HepG2 (cell line): ENCODE results near the gene MEF2D. TPM values are rescaled to one million over a fixed set of nuclear protein-coding genes. Genes with fewer than 3 reads are reported as not detected.

ENCODE experiments used
- ATAC-seq: fragments of 200-7000 bp; cut with Tn5 transposase; 3 replicates; pipeline ENCODE4 v1.9.1; 2020; ENCODE audit warnings: mild to moderate bottlenecking, moderate library complexity
- BruUV-seq: library from RNA; stranded (reverse); fragments of 400-500 nt; replicated peaks from 2 replicates; lab custom pipeline; 2021; lab: Mats Ljungman, UMichigan
- CTCF ChIA-PET: fragments of 300-600 bp; formaldehyde crosslinking; extraction: SDS; loops from one replicate; lab custom pipeline; 2021; ENCODE audit warnings: low total read pairs, inconsistent platforms, low intra/inter-chr PET ratio; lab: Yijun Ruan, JAX
- POLR2A ChIA-PET: fragments of 350-600 bp; sonication (Branson Sonifier 250); formaldehyde crosslinking; loops from one replicate; lab custom pipeline; 2020; ENCODE audit warnings: antibody characterized with exemption, inconsistent platforms; lab: Yijun Ruan, JAX
- DNase-seq: peaks from one replicate; pipeline ENCODE4 v3.0.0-alpha.2; 2015; ENCODE audit warnings: low spot score
- FAIRE-seq: peaks from 3 replicates; lab custom pipeline; 2011; peaks lifted over from hg19 to GRCh38; lab: Jason Lieb, UNC
- H2AFZ ChIP-seq: one replicate; pipeline ENCODE4 v1.6.1; 2011; ENCODE audit warnings: low read length, inconsistent platforms
- H3K27ac ChIP-seq: fragments of 300-600 bp; 3 replicates; pipeline ENCODE4 v1.8.0; 2011; ENCODE audit warnings: mixed run types, mild to moderate bottlenecking, mixed read lengths, low read length, inconsistent platforms; ENCODE audit not compliant: insufficient read depth; ENCODE audit errors: extremely low read length
- H3K27me3 ChIP-seq, 2 experiments: fragments of 200-600 bp in 1 of 2; 2 replicates in 1 of 2; 3 replicates in 1 of 2; pipeline versions ENCODE4 v1.6.0 to v1.8.0; 2011; ENCODE audit warnings: low read length in 2 of 2, mild to moderate bottlenecking in 2 of 2, moderate library complexity in 2 of 2, inconsistent platforms in 1 of 2; ENCODE audit not compliant: insufficient read depth in 2 of 2, control insufficient read depth in 1 of 2
- H3K36me3 ChIP-seq, 2 experiments: fragments of 200-600 bp in 1 of 2; replicated peaks in 1 of 2; 2 replicates in 1 of 2; 3 replicates in 1 of 2; pipeline versions ENCODE4 v1.5.1 to v1.8.0; 2011; ENCODE audit warnings: low read length in 2 of 2, inconsistent platforms in 1 of 2; ENCODE audit not compliant: insufficient read depth in 2 of 2, control insufficient read depth in 1 of 2
- H3K4me1 ChIP-seq: 2 replicates; pipeline ENCODE4 v1.5.1; 2012; ENCODE audit warnings: low read length, inconsistent platforms; ENCODE audit not compliant: insufficient read depth
- H3K4me2 ChIP-seq: 2 replicates; pipeline ENCODE4 v1.6.0; 2011; ENCODE audit warnings: low read depth, low read length, inconsistent platforms
- H3K4me3 ChIP-seq, 3 experiments: fragments of 200-600 bp in 1 of 3; sonication (generic), shearing (Covaris generic) in 1 of 3; replicated peaks in 1 of 3; 2 replicates each; pipeline ENCODE4 v1.5.1; 2011 to 2016; ENCODE audit warnings: low read length in 3 of 3, inconsistent platforms in 2 of 3, low read depth in 2 of 3, mild to moderate bottlenecking in 2 of 3, control low read depth in 1 of 3, mixed read lengths in 1 of 3; ENCODE audit not compliant: insufficient read depth in 1 of 3
- H3K79me2 ChIP-seq: one replicate; pipeline ENCODE4 v1.6.1; 2011; ENCODE audit warnings: low read length, inconsistent platforms; ENCODE audit not compliant: insufficient read depth
- H3K9ac ChIP-seq: 2 replicates; pipeline ENCODE4 v1.6.0; 2011; ENCODE audit warnings: mild to moderate bottlenecking, low read depth, low read length, inconsistent platforms; ENCODE audit not compliant: insufficient read depth
- H3K9me3 ChIP-seq: 2 replicates; pipeline ENCODE4 v1.5.1; 2012; ENCODE audit warnings: mild to moderate bottlenecking, low read length
- H4K20me1 ChIP-seq: 2 replicates; pipeline ENCODE4 v1.6.0; 2011; ENCODE audit warnings: inconsistent platforms, mild to moderate bottlenecking, low read length, moderate library complexity; ENCODE audit not compliant: insufficient read depth
- ATF7-NPFF ChIP-seq: sonication (generic); formaldehyde crosslinking; IDR thresholded peaks from 2 replicates; pipeline ENCODE4 v1.8.1; 2023; ENCODE audit warnings: mild to moderate bottlenecking, low read depth, missing genetic modification reagents, moderate library complexity
- ETV5 ChIP-seq: IDR thresholded peaks from 2 replicates; pipeline ENCODE4 v1.6.1; 2018; ENCODE audit warnings: missing biosample characterization, missing genetic modification reagents, inconsistent platforms, borderline replicate concordance
- GATA4 ChIP-seq: sonication (generic); IDR thresholded peaks from 2 replicates; pipeline ENCODE4 v1.6.1; 2016; ENCODE audit warnings: antibody characterized with exemption, low read depth, borderline replicate concordance
- GTF2F1 ChIP-seq: fragments of 150-350 bp; IDR thresholded peaks from 2 replicates; pipeline ENCODE4 v1.6.1; 2014; ENCODE audit warnings: low read length
- HIVEP1 ChIP-seq: sonication (generic); formaldehyde crosslinking; IDR thresholded peaks from 2 replicates; pipeline ENCODE4 v1.4.0; 2020; ENCODE audit warnings: mild to moderate bottlenecking, missing genetic modification reagents
- SMC3 ChIP-seq: IDR thresholded peaks from 2 replicates; pipeline ENCODE4 v1.6.1; 2011; ENCODE audit warnings: low read length, improper control_type of control experiment
- SNAPC4 ChIP-seq: sonication (generic); formaldehyde crosslinking; IDR thresholded peaks from 2 replicates; pipeline ENCODE4 v1.4.0; 2020; ENCODE audit warnings: mild to moderate bottlenecking, missing genetic modification reagents
- ZBTB26 ChIP-seq: IDR thresholded peaks from 2 replicates; pipeline ENCODE4 v1.6.1; 2016; ENCODE audit warnings: missing compliant biosample characterization, missing genetic modification reagents, borderline replicate concordance
- ZFP91 ChIP-seq: sonication (generic); formaldehyde crosslinking; IDR thresholded peaks from 2 replicates; pipeline ENCODE4 v1.9.0; 2022; ENCODE audit warnings: missing genetic modification reagents, mild to moderate bottlenecking, borderline replicate concordance
- ZMAT5 ChIP-seq: sonication (generic); formaldehyde crosslinking; IDR thresholded peaks from 2 replicates; pipeline ENCODE4 v1.5.0; 2020; ENCODE audit warnings: mild to moderate bottlenecking, low read depth, missing genetic modification reagents, borderline replicate concordance
- ZNF276 ChIP-seq: sonication (generic); formaldehyde crosslinking; IDR thresholded peaks from 2 replicates; pipeline ENCODE4 v1.4.0; 2020; ENCODE audit warnings: mild to moderate bottlenecking, low read depth, missing genetic modification reagents
- ZNF644 ChIP-seq: IDR thresholded peaks from 2 replicates; pipeline ENCODE4 v1.6.1; 2016; ENCODE audit warnings: low read depth
- WGBS: methylation state at CpG from one replicate; pipeline ENCODE4 v1.1.6; 2017; ENCODE audit warnings: low lambda C conversion rate; 5-methylcytosine and 5-hydroxymethylcytosine counted together
- in situ Hi-C: cut with HindIII; loops from 2 replicates; pipeline ENCODE4 v1.10.0; 2017; ENCODE audit warnings: low pct_unique_long_range_greater_than_20kb; ENCODE audit not compliant: extremely low pct_ligation_motif_present
- intact Hi-C: fragments of 100-400 bp; cut with micrococcal nuclease; formaldehyde crosslinking; loops from one replicate; pipeline ENCODE4 v1.10.0; 2022; ENCODE audit not compliant: unreplicated experiment
- polyA plus RNA-seq, 8 experiments: library from polyadenylated mRNA; depleted of rRNA in 3 of 8; stranded (reverse) in 7 of 8; unstranded in 1 of 8; fragments of >200 nt; fragmentation: Illumina TruSeq in 4 of 8; extraction: Trizol in 4 of 8; gene quantifications; 2 replicates each; pipeline versions ENCODE4 v1.2.1 to v1.2.3, GENCODE V29; 2011 to 2016; ENCODE audit warnings: low read depth in 4 of 8, missing spikeins in 1 of 8, mixed read lengths in 1 of 8; ENCODE audit not compliant: insufficient read depth in 1 of 8
- total RNA-seq, 5 experiments: library from RNA; depleted of rRNA; stranded (reverse); fragments of >200 nt; fragmentation: Illumina TruSeq; extraction: Trizol; gene quantifications; 2 replicates each; pipeline ENCODE4 v1.2.3, GENCODE V29; 2016; ENCODE audit warnings: low read depth in 1 of 5

Gene MEF2D
- total and polyA plus RNA-seq, 2 of the 13 experiments (the other 11 are each of a cell fraction or from before 2014, with no cell fraction given), result 1.6 to 3.9 TPM

- ATAC-seq (no peak), DNase-seq (no peak), FAIRE-seq (no peak)
- H3K36me3 ChIP-seq, result no peaks in the 10 kb centered on the region
- H4K20me1 ChIP-seq, result no peaks in the 10 kb centered on the region
- H3K9ac ChIP-seq, result no peak overlapping the region
- intact Hi-C loops (no loop called here), in situ Hi-C loops (no loop called here)
- 38% methylated on average over 3 of the region's 9 CpGs for WGBS
- peaks cover 4 to 45% of the 10 kb centered on the region in 2 experiments; a peak in 4 of 5 replicates for H3K27me3 ChIP-seq
- H3K9me3 ChIP-seq, result no peaks in the 10 kb centered on the region
- no peak overlapping the region for H3K4me2 ChIP-seq
- no peaks in the 10 kb centered on the region for H3K79me2 ChIP-seq
- no peak overlapping the region for H2AFZ ChIP-seq
- CTCF ChIA-PET, result no interaction called here
- POLR2A ChIA-PET, result interaction anchor here (0.6 to 0.7 kb wide), 2 partner anchors 9 to 242 kb away, joined by 4 read pairs; partner anchors contain the start of gene MEF2D
- H3K4me1 ChIP-seq, result peaks cover 16% of the 10 kb centered on the region
- BruUV-seq, result no TSS peak
- H3K4me3 ChIP-seq, result no peak overlapping the region
- H3K27ac ChIP-seq, result no peak overlapping the region
- TF ChIP-seq ZNF276 (CRISPR knock-in tag) (no peak), SMC3 (no peak), ZMAT5 (CRISPR knock-in tag) (no peak), ZBTB26 (CRISPR knock-in tag) (no peak), ETV5 (CRISPR knock-in tag) (no peak), GATA4 (no peak), ZNF644 (no peak), ZFP91 (CRISPR knock-in tag) (no peak), GTF2F1 (no peak), HIVEP1 (CRISPR knock-in tag) (no peak), SNAPC4 (no peak), ATF7-NPFF (CRISPR knock-in tag) (no peak)
These were observed 9.0 kb upstream of the MEF2D start for GRCh38 chr1:156509424-156510034.
